ENCODE data around the gene IFNA7. TPM values are rescaled to one million over a fixed set of nuclear protein-coding genes. Genes with fewer than 3 reads are reported as not detected.
A peak's percentile ranks its signal among the peaks of the same experiment; 100 is the strongest.
"Not testable (repeated sequence)": the region's sequence is repeated elsewhere in the genome, so short reads cannot be mapped to it uniquely, and the experiment has no call there.

IFNA7 gene
- total RNA-seq, 4 donors from 2014 or later, result not detected

GRCh38 chr9:21210311-21210710, 8.3 kb upstream of the IFNA7 start:
- no peaks in the 10 kb centered on the region for H3K9me3 ChIP-seq
- no peaks in the 10 kb centered on the region for H3K4me1 ChIP-seq
- TF ChIP-seq, protein P1, sequence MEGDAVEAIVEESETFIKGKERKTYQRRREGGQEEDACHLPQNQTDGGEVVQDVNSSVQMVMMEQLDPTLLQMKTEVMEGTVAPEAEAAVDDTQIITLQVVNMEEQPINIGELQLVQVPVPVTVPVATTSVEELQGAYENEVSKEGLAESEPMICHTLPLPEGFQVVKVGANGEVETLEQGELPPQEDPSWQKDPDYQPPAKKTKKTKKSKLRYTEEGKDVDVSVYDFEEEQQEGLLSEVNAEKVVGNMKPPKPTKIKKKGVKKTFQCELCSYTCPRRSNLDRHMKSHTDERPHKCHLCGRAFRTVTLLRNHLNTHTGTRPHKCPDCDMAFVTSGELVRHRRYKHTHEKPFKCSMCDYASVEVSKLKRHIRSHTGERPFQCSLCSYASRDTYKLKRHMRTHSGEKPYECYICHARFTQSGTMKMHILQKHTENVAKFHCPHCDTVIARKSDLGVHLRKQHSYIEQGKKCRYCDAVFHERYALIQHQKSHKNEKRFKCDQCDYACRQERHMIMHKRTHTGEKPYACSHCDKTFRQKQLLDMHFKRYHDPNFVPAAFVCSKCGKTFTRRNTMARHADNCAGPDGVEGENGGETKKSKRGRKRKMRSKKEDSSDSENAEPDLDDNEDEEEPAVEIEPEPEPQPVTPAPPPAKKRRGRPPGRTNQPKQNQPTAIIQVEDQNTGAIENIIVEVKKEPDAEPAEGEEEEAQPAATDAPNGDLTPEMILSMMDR (IDR thresholded peaks at IDR 0.05), result no peak
- TF ChIP-seq POLR2A (IDR thresholded peaks at IDR 0.05), result no peak
- H3K27ac ChIP-seq, result no peak overlapping the region
- intact Hi-C loops (cut with DNase I; ENCODE audit: low total_unique reads), result no loop called here
- no peaks in the 10 kb centered on the region for H3K36me3 ChIP-seq
- no peaks in the 10 kb centered on the region for H3K27me3 ChIP-seq
- DNase-seq, result no peak
- H3K4me3 ChIP-seq, result no peak overlapping the region

GRCh38 chr9:21207043-21207442, 5.0 kb upstream of the IFNA7 start, which contains the start of gene IFNA10:
TSS of gene IFNA10 (minus strand) at chr9:21207143. CDS start at chr9:21207097, 46 bp downstream.
- H3K27ac ChIP-seq; intact Hi-C loops (cut with DNase I; ENCODE audit: low total_unique reads); H3K9me3 ChIP-seq; H3K36me3 ChIP-seq; H3K4me3 ChIP-seq; H3K4me1 ChIP-seq; DNase-seq; H3K27me3 ChIP-seq: not testable (repeated sequence)

DNA sequence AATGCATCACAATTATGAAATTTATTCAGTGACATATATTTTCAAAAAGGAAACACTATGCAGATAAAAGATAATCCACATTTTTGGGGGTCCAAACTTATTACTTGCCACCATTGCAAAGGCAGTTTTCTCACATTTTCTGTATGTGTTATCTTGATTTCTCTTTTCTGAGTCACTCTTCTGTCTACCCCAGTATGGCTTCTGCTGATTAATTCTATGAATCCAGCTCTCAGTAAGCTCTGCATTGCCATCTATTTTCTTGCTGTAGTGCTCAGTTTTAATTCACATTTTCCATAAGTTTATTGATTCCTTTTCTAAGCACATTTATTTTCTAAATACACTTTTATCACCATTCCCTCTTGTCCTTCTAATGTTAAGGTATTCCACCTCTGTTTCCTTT, 3.2 kb upstream of the IFNA7 start:
- DNase-seq, result no peak
- H3K4me3 ChIP-seq, result no peak overlapping the region
- no peak overlapping the region for H3K27ac ChIP-seq
- no peaks in the 10 kb centered on the region for H3K36me3 ChIP-seq
- intact Hi-C loops (cut with DNase I; ENCODE audit: low total_unique reads), result no loop called here
- H3K27me3 ChIP-seq, result no peaks in the 10 kb centered on the region
- H3K4me1 ChIP-seq, result no peaks in the 10 kb centered on the region
- H3K9me3 ChIP-seq, result no peaks in the 10 kb centered on the region
- TF ChIP-seq POLR2A (IDR thresholded peaks at IDR 0.05), result no peak
- TF ChIP-seq, protein P1 (IDR thresholded peaks at IDR 0.05), result no peak

DNA sequence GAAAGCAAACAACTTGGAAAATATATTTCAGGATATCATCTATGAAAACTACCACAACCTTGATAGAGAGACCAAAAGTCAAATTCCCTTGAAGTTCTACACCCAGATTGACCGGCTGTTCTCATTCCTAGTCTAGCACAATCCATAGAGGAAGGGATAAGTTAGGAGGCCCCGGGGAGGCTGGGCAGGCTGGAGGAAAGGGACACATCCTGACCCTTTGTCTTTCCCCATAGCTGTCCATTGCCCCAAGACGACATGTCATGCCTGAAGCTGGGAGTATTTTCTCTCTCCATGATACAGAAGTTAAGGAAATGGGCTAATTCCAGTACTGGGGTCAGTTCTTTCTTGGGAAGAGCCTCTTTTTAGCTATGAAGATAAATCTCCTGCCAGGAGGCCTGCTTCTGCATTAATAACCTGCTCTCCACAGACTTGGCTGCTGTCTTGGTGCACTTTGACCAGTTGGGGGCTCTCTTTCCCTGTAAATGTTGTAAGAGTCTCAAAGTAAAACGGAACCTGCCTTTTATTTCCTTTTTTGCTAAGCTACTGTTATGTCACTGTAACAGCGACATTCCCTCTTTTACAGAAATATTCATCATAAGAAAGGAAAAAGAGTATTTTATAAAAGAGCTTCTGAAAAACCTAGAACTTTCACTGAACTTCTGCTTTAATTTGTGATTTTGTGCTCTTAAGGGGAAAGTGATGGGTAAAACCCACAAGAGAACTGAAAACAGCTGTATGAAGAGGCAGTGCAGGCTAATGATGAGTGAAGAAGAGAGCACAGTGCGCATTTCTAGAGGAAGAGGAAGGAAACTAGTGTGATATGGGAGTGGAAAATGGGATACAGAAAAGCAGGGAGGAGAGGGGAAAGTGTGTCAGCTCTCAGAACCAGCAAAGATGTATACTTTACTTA, 6.9 kb downstream of the IFNA7 start:
- H3K27me3 ChIP-seq; H3K4me1 ChIP-seq; H3K36me3 ChIP-seq; H3K4me3 ChIP-seq; DNase-seq; intact Hi-C loops (cut with DNase I; ENCODE audit: low total_unique reads); H3K9me3 ChIP-seq; H3K27ac ChIP-seq: not testable (repeated sequence)
- TF ChIP-seq, protein P1 (IDR thresholded peaks at IDR 0.05), result peak in 2 of 4 experiments; percentile 23 to 27

GRCh38 chr9:21187487-21187886, 14.5 kb downstream of the IFNA7 start, which contains the start of gene IFNA4:
TSS of gene IFNA4 (minus strand) at chr9:21187587. CDS start at chr9:21187531, 56 bp downstream.
- H3K27ac ChIP-seq; H3K4me1 ChIP-seq; intact Hi-C loops (cut with DNase I; ENCODE audit: low total_unique reads); H3K36me3 ChIP-seq; DNase-seq; H3K4me3 ChIP-seq; H3K27me3 ChIP-seq; H3K9me3 ChIP-seq: not testable (repeated sequence)

DNA sequence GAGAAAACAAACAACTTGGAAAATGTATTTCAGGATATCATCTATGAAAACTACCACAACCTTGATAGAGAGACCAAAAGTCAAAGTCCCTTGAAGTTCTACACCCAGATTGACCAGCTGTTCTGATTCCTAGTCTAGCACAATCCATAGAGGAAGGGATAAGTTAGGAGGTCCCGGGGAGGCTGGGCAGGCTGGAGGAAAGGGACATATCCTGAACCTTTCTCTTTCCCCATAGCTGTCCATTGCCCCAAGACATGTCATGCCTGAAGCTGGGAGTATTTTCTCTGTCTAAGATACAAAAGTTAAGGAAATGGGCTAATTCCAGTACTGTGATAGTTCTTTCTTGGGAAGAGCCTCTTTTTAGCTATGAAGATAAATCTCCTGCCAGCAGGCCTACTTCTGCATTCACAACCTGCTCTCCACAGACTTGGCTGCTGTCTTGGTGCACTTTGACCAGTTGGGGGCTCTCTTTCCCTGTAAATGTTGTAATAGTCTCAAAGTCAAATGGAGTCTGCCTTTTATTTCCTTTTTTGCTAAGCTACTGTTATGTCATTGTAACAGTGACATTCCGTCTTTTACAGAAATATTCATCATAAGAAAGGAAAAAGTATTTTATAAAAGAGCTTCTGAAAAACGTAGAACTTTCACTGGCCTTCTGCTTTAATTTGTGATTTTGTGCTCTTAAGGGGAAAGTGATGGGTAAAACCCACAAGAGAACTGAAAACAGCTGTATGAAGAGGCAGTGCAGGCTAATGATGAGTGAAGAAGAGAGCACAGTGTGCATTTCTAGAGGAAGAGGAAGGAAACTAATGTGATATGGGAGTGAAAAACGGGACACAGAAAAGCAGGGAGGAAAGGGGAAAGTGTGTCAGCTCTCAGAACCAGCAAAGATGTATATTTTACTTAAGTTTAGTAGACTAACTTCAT, 18.9 kb downstream of the IFNA7 start:
- H3K4me1 ChIP-seq; intact Hi-C loops (cut with DNase I; ENCODE audit: low total_unique reads); H3K27me3 ChIP-seq; H3K4me3 ChIP-seq; H3K9me3 ChIP-seq; H3K27ac ChIP-seq; DNase-seq; H3K36me3 ChIP-seq: not testable (repeated sequence)
